ENCODE data around the gene SLC5A3. TPM values are rescaled to one million over a fixed set of nuclear protein-coding genes. Genes with fewer than 3 reads are reported as not detected.

SLC5A3 gene
- total and polyA plus RNA-seq, 2 of the 8 experiments (the other 6 are each of a cell fraction or from before 2014, with no cell fraction given): 4.0 to 19.4 TPM

GRCh38 chr21:34120867-34121266 is 47.5 kb downstream of the SLC5A3 start:
- H2AK5ac ChIP-seq (ENCODE audit: low read depth, low read length): no peak overlapping the region
- peaks cover 0 to 6% of the 10 kb centered on the region in 2 experiments; a peak in 1 of 4 replicates for H3K9me3 ChIP-seq (ENCODE audit: insufficient read depth in 2 of 2, low read depth in 1 of 2, low read length in 1 of 2)
- no peak overlapping the region for H2BK15ac ChIP-seq (ENCODE audit: low read length)
- no peak overlapping the region for H4K91ac ChIP-seq (replicated peaks; ENCODE audit: insufficient read length, low read length)
- no peak overlapping the region for H2AFZ ChIP-seq (ENCODE audit: low read length)
- H3K4me1 ChIP-seq (replicated peaks in 1 of 4; ENCODE audit: control insufficient read depth in 3 of 4, insufficient read depth in 4 of 4, low read length in 3 of 4): no peaks in the 10 kb centered on the region; a peak in 1 of 7 replicates
- H3K56ac ChIP-seq (replicated peaks; ENCODE audit: insufficient read length, low read depth, low read length): no peak overlapping the region
- peaks cover 3 to 79% of the 10 kb centered on the region in 2 experiments; a peak in 3 of 4 replicates for H3K79me2 ChIP-seq (ENCODE audit: control insufficient read depth in 1 of 2, insufficient read depth in 2 of 2, low read length in 2 of 2)
- no peak overlapping the region for H3K9ac ChIP-seq (replicated peaks in 1 of 4; ENCODE audit: extremely low read depth in 1 of 4, low read depth in 3 of 4, low read length in 3 of 4)
- no peak overlapping the region for H4K8ac ChIP-seq (ENCODE audit: extremely low read depth, insufficient read depth, low read length)
- no peak overlapping the region for H2BK12ac ChIP-seq (ENCODE audit: low read depth, low read length)
- no peak overlapping the region for H2BK20ac ChIP-seq (ENCODE audit: low read length)
- no peak overlapping the region for H2BK120ac ChIP-seq (replicated peaks; ENCODE audit: low read depth, low read length)
- no peak overlapping the region for H4K5ac ChIP-seq (ENCODE audit: insufficient read length, low read depth, low read length)
- no peaks in the 10 kb centered on the region; the same call in 1 of the 2 replicates for H3K23me2 ChIP-seq (ENCODE audit: low read depth, low read length)
- ChIA-PET CTCF (ENCODE audit: partially characterized antibody) (interaction anchor here (1.1 to 3.8 kb wide), 4 partner anchors 11 to 227 kb away, joined by 3 to 37 read pairs (median 3); no protein-coding TSS in a partner anchor), POLR2A (ENCODE audit: partially characterized antibody) (no interaction called here)
- H3K79me1 ChIP-seq (ENCODE audit: low read depth, low read length): peaks cover 8% of the 10 kb centered on the region
- H4K20me1 ChIP-seq (replicated peaks in 1 of 2; ENCODE audit: control insufficient read depth in 1 of 2, insufficient read depth in 2 of 2, low read length in 2 of 2): peaks cover 0 to 4% of the 10 kb centered on the region in 2 experiments
- no peak overlapping the region for H3K27ac ChIP-seq (ENCODE audit: low read depth, low read length)
- H2BK5ac ChIP-seq (ENCODE audit: low read depth, low read length): no peak overlapping the region
- DNase-seq (ENCODE audit: low read depth in 1 of 2, low spot score in 2 of 2) (no peak), FAIRE-seq (no peak)
- peaks cover 0 to 15% (median 3%) of the 10 kb centered on the region in 4 experiments; a peak in 3 of 8 replicates for H3K36me3 ChIP-seq (ENCODE audit: control insufficient read depth in 2 of 4, insufficient read depth in 4 of 4, low read length in 3 of 4)
- 83% methylated on average over 2 of the region's 2 CpGs; no CpG with 5 or more reads in 1 of the 2 experiments for WGBS, 2 experiments (ENCODE audit: extremely low coverage in 1 of 2, insufficient coverage in 1 of 2, insufficient read length in 1 of 2, insufficient replicate concordance in 2 of 2, low coverage in 1 of 2, low lambda C conversion rate in 2 of 2, missing lambda C conversion rate in 1 of 2)
- no peak overlapping the region for H3K4me2 ChIP-seq (ENCODE audit: insufficient read depth in 1 of 2, low read depth in 2 of 2, low read length in 2 of 2)
- TF ChIP-seq HDAC6 (IDR thresholded peaks at IDR 0.05; ENCODE audit: low read depth, low read length): no peak
- no peak overlapping the region for H3K4me3 ChIP-seq (ENCODE audit: extremely low read depth in 1 of 4, insufficient read depth in 2 of 4, low read depth in 3 of 4, low read length in 4 of 4)
- no peak overlapping the region for H3K4ac ChIP-seq (replicated peaks; ENCODE audit: insufficient read length, low read depth, low read length)
- no peak overlapping the region for H3K18ac ChIP-seq (ENCODE audit: extremely low read depth, low read length)
- H3K14ac ChIP-seq (ENCODE audit: insufficient read length): no peak overlapping the region
- H3K27me3 ChIP-seq (replicated peaks in 1 of 4; ENCODE audit: control insufficient read depth in 3 of 4, extremely low read depth in 1 of 4, insufficient read depth in 3 of 4, low read length in 3 of 4): no peaks in the 10 kb centered on the region
- H3K23ac ChIP-seq (ENCODE audit: insufficient read length): no peak overlapping the region
